ENCODE measurements around the gene KNDC1. TPM values are rescaled to one million over a fixed set of nuclear protein-coding genes. Genes with fewer than 3 reads are reported as not detected.

The KNDC1 gene
- total and polyA plus RNA-seq, 10 donors: 0.05 to 3.5 (median 1.0) TPM

- no peak overlapping the region for H3K27ac ChIP-seq
- H3K4me3 ChIP-seq: no peak overlapping the region
- peaks cover 0 to 39% (median 0%) of the 10 kb centered on the region in 7 donors for H3K27me3 ChIP-seq (replicated peaks in 1 of 7)
- H3K9me3 ChIP-seq: no peaks in the 10 kb centered on the region
- 87 to 91% (median 89%) methylated on average over 33 to 38 of the region's 38 CpGs for WGBS, 5 donors
- intact Hi-C loops (cut with DNase I; ENCODE audit: low total_unique reads): no loop called here
- H3K4me1 ChIP-seq: no peaks in the 10 kb centered on the region
- DNase-seq: no peak
- H3K36me3 ChIP-seq: no peaks in the 10 kb centered on the region
- TF ChIP-seq POLR2A (IDR thresholded peaks at IDR 0.05) (no peak), CTCF (IDR thresholded peaks at IDR 0.05 in 8 of 11, conservative IDR thresholded peaks at IDR 0.05 in 3 of 11) (no peak), POLR2AphosphoS5 (IDR thresholded peaks at IDR 0.05) (no peak)
These were observed 44.4 kb downstream of the KNDC1 start for GRCh38 chr10:133204226-133205015.

- peaks cover 0 to 31% (median 0%) of the 10 kb centered on the region in 7 donors for H3K27me3 ChIP-seq (replicated peaks in 1 of 7)
- 71 to 87% (median 83%) methylated on average over 9 to 23 of the region's 23 CpGs for WGBS, 5 donors
- intact Hi-C loops (cut with DNase I; ENCODE audit: low total_unique reads): no loop called here
- no peaks in the 10 kb centered on the region for H3K36me3 ChIP-seq
- no peak for DNase-seq
- no peaks in the 10 kb centered on the region for H3K9me3 ChIP-seq
- H3K4me3 ChIP-seq: no peak overlapping the region
- H3K27ac ChIP-seq: no peak overlapping the region
- TF ChIP-seq POLR2A (IDR thresholded peaks at IDR 0.05) (no peak), POLR2AphosphoS5 (IDR thresholded peaks at IDR 0.05) (no peak), CTCF (IDR thresholded peaks at IDR 0.05 in 8 of 11, conservative IDR thresholded peaks at IDR 0.05 in 3 of 11) (no peak)
- H3K4me1 ChIP-seq: no peaks in the 10 kb centered on the region
These were observed 45.1 kb downstream of the KNDC1 start for GRCh38 chr10:133205146-133205545.

- Histone ChIP-seq H3K4me1 (no peaks in the 10 kb centered on the region), H3K4me3 (no peak overlapping the region), H3K9me3 (no peaks in the 10 kb centered on the region), H3K27ac (no peak overlapping the region), H3K27me3 (replicated peaks in 1 of 7) (peaks cover 0 to 31% (median 0%) of the 10 kb centered on the region in 7 donors), H3K36me3 (no peaks in the 10 kb centered on the region)
- no peak for DNase-seq
- WGBS, 5 donors: 79 to 87% (median 84%) methylated on average over 15 to 17 of the region's 17 CpGs
- no peak for TF ChIP-seq POLR2AphosphoS5 (IDR thresholded peaks at IDR 0.05)
- no peak for TF ChIP-seq CTCF (IDR thresholded peaks at IDR 0.05 in 8 of 11, conservative IDR thresholded peaks at IDR 0.05 in 3 of 11)
- TF ChIP-seq POLR2A (IDR thresholded peaks at IDR 0.05): no peak
- intact Hi-C loops (cut with DNase I; ENCODE audit: low total_unique reads): no loop called here
These were observed 46.5 kb downstream of the KNDC1 start for GRCh38 chr10:133206356-133207040.

- 89 to 95% (median 94%) methylated on average over 27 to 36 of the region's 36 CpGs for WGBS, 5 donors
- Histone ChIP-seq H3K36me3 (no peaks in the 10 kb centered on the region), H3K9me3 (no peaks in the 10 kb centered on the region), H3K4me3 (no peak overlapping the region), H3K27ac (no peak overlapping the region), H3K27me3 (replicated peaks in 1 of 7) (peaks cover 0 to 27% (median 0%) of the 10 kb centered on the region in 7 donors), H3K4me1 (no peaks in the 10 kb centered on the region)
- intact Hi-C loops (cut with DNase I; ENCODE audit: low total_unique reads): no loop called here
- TF ChIP-seq CTCF (IDR thresholded peaks at IDR 0.05 in 8 of 11, conservative IDR thresholded peaks at IDR 0.05 in 3 of 11) (no peak), POLR2A (IDR thresholded peaks at IDR 0.05) (no peak), POLR2AphosphoS5 (IDR thresholded peaks at IDR 0.05) (no peak)
- DNase-seq: no peak
These were observed 47.1 kb downstream of the KNDC1 start for GRCh38 chr10:133207041-133207600.
